OCI-LY3 (cell line): Measurements from ENCODE around the gene DNAH10.

Source experiments
- H2AFZ ChIP-seq: fragments of 200-600, 300-600 bp; shearing (Covaris generic); 2 replicates; pipeline ENCODE4 v1.6.0; 2014; ENCODE audit warnings: antibody characterized with exemption, low read depth, low read length
- H3K27ac ChIP-seq: fragments of 200-600, 300-600 bp; sonication (generic); 2 replicates; pipeline ENCODE4 v1.5.1; 2014; ENCODE audit warnings: mild to moderate bottlenecking, low read length, moderate library complexity, mixed read lengths
- H3K27me3 ChIP-seq: fragments of 200-600, 300-600 bp; sonication (generic); 2 replicates; pipeline ENCODE4 v1.6.1; 2014; ENCODE audit warnings: low read depth, low read length, mixed read lengths
- H3K36me3 ChIP-seq: fragments of 200-600, 300-600 bp; sonication (generic); replicated peaks from 2 replicates; pipeline ENCODE3; 2014; ENCODE audit warnings: low read depth, low read length, mixed read lengths
- H3K4me1 ChIP-seq: fragments of 300-600, 200-600 bp; sonication (generic); 2 replicates; pipeline ENCODE4 v1.6.1; 2014; ENCODE audit warnings: low read length, mixed read lengths
- H3K4me2 ChIP-seq: fragments of 200-600, 300-600 bp; sonication (generic); 2 replicates; pipeline ENCODE4 v1.6.1; 2014; ENCODE audit warnings: low read length, mixed read lengths
- H3K4me3 ChIP-seq: fragments of 300-600, 200-600 bp; sonication (generic); 2 replicates; pipeline ENCODE4 v1.5.1; 2014; ENCODE audit warnings: antibody characterized with exemption, mild to moderate bottlenecking, low read length, moderate library complexity
- H3K79me2 ChIP-seq: fragments of 300-600, 200-600 bp; shearing (Covaris generic); 2 replicates; pipeline ENCODE4 v1.6.1; 2014; ENCODE audit warnings: mild to moderate bottlenecking, low read length, mixed read lengths
- H3K9ac ChIP-seq: fragments of 300-600, 200-600 bp; shearing (Covaris generic); 2 replicates; pipeline ENCODE4 v1.6.0; 2014; ENCODE audit warnings: mild to moderate bottlenecking, low read length, moderate library complexity
- H3K9me3 ChIP-seq: fragments of 200-600, 300-600 bp; shearing (Covaris generic); 2 replicates; pipeline ENCODE4 v1.6.1; 2014; ENCODE audit warnings: low read length, mixed read lengths; ENCODE audit not compliant: insufficient read depth
- H4K20me1 ChIP-seq: fragments of 200-600, 300-600 bp; sonication (generic); 2 replicates; pipeline ENCODE4 v1.6.1; 2016; ENCODE audit warnings: low read length, mixed read lengths; ENCODE audit not compliant: insufficient read depth
- CTCF ChIP-seq: fragments of 200-600, 300-600 bp; sonication (generic); IDR thresholded peaks from 2 replicates; pipeline ENCODE4 v1.5.1; 2014; ENCODE audit warnings: antibody characterized with exemption, low read length, low read depth
- EZH2phosphoT487 ChIP-seq: fragments of 200-600 bp; shearing (Covaris generic); IDR thresholded peaks from 2 replicates; pipeline ENCODE4 v1.6.1; 2018; ENCODE audit warnings: antibody characterized with exemption, mixed run types, low read depth

The DNAH10 gene

DNA sequence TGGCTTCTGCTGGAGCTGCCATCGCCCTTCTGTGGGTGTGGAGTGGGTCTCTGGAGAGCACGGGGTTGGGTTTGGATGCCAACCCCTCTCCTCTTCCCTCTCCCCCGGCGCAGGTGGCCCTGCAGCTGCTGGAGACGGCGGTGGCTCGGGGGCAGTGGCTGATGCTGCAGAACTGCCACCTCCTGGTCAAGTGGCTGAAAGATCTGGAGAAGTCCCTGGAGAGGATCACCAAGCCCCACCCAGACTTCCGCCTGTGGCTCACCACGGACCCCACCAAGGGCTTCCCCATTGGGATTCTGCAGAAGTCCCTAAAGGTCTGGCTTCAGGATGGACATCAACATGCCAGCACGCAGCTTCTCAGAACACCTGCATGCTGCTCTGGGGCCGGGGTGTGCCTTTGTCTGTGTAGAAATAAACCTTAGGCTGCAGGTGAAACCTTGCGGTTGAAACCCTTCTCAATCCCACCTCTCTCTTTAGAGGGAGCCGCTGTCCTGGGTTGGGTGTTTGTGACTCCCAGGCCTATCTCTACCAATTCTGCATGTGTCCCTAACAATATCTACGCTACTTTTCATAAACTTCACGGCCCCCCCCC lies 166.3 kb downstream of the DNAH10 start:
- TF ChIP-seq EZH2phosphoT487 (no peak), CTCF (peak; percentile 11; the same call in 1 of the 2 replicates)
- no peaks in the 10 kb centered on the region for H3K9me3 ChIP-seq
- no peaks in the 10 kb centered on the region for H4K20me1 ChIP-seq
- no peak overlapping the region for H2AFZ ChIP-seq
- peaks cover 28% of the 10 kb centered on the region for H3K27me3 ChIP-seq
- H3K36me3 ChIP-seq = no peaks in the 10 kb centered on the region
- no peak overlapping the region for H3K4me3 ChIP-seq
- no peak overlapping the region for H3K4me2 ChIP-seq
- no peaks in the 10 kb centered on the region for H3K79me2 ChIP-seq
- H3K4me1 ChIP-seq = no peaks in the 10 kb centered on the region
- no peak overlapping the region for H3K9ac ChIP-seq
- no peak overlapping the region for H3K27ac ChIP-seq

DNA sequence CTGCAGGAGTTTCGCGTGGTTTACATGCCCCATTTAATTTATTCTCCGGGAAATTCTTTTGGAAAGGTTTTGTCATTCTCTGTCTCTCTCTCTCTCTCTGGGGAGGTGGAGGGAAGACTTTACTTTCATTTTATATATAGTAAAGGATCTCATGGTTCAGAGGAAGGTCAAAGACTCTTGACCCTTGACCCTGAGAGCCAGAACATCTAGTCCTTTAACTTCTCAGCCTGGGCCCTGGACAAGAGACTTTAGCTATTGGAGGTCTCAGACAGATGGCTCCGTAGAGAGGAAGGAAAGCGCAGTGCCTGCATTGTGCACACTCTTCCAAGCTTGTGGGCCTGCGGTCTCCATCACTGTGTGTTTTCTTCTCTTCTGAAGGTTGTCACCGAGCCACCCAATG lies 166.8 kb downstream of the DNAH10 start:
- H3K9me3 ChIP-seq = no peaks in the 10 kb centered on the region
- TF ChIP-seq EZH2phosphoT487 = no peak
- TF ChIP-seq CTCF = no peak
- no peak overlapping the region for H3K4me3 ChIP-seq
- no peak overlapping the region for H3K9ac ChIP-seq
- H2AFZ ChIP-seq = no peak overlapping the region
- H4K20me1 ChIP-seq = no peaks in the 10 kb centered on the region
- H3K4me1 ChIP-seq = no peaks in the 10 kb centered on the region
- no peak overlapping the region for H3K27ac ChIP-seq
- H3K36me3 ChIP-seq = no peaks in the 10 kb centered on the region
- H3K79me2 ChIP-seq = no peaks in the 10 kb centered on the region
- H3K4me2 ChIP-seq = no peak overlapping the region
- H3K27me3 ChIP-seq = peaks cover 25% of the 10 kb centered on the region

GRCh38 chr12:123929946-123930583 lies 168.0 kb downstream of the DNAH10 start:
- Histone ChIP-seq H3K9me3 (no peaks in the 10 kb centered on the region), H3K36me3 (no peaks in the 10 kb centered on the region), H3K4me1 (no peaks in the 10 kb centered on the region), H3K4me2 (no peak overlapping the region), H2AFZ (no peak overlapping the region), H3K27me3 (peaks cover 20% of the 10 kb centered on the region), H3K9ac (no peak overlapping the region), H3K79me2 (no peaks in the 10 kb centered on the region), H3K27ac (no peak overlapping the region), H4K20me1 (no peaks in the 10 kb centered on the region), H3K4me3 (no peak overlapping the region)
- TF ChIP-seq CTCF (no peak), EZH2phosphoT487 (no peak)

GRCh38 chr12:123931686-123932321 lies 169.7 kb downstream of the DNAH10 start:
- no peak overlapping the region for H3K4me3 ChIP-seq
- no peaks in the 10 kb centered on the region for H3K36me3 ChIP-seq
- H3K9me3 ChIP-seq = no peaks in the 10 kb centered on the region
- no peak overlapping the region for H2AFZ ChIP-seq
- TF ChIP-seq EZH2phosphoT487 = no peak
- no peak for TF ChIP-seq CTCF
- H3K27ac ChIP-seq = no peak overlapping the region
- H3K4me1 ChIP-seq = no peaks in the 10 kb centered on the region
- no peaks in the 10 kb centered on the region for H4K20me1 ChIP-seq
- H3K9ac ChIP-seq = no peak overlapping the region
- no peaks in the 10 kb centered on the region for H3K79me2 ChIP-seq
- peaks cover 20% of the 10 kb centered on the region for H3K27me3 ChIP-seq
- H3K4me2 ChIP-seq = no peak overlapping the region
